C4-2B (cell line): Measurements from ENCODE around the gene INSYN1.
"Not testable (repeated sequence)": the region's sequence is repeated elsewhere in the genome, so short reads cannot be mapped to it uniquely, and the experiment has no call there.

Source experiments
- H3K27ac ChIP-seq: fragments of 450-650 bp; 2 replicates; pipeline ENCODE4 v1.5.1; 2017
- ZFX ChIP-seq: fragments of 450-650 bp; IDR thresholded peaks from 2 replicates; pipeline ENCODE4 v1.6.1; 2017
- TF ChIP-seq, protein P1 (sequence below): fragments of 450-650 bp; conservative IDR thresholded peaks from 2 replicates; pipeline ENCODE4 v1.5.1; 2017; ENCODE audit warnings: mild to moderate bottlenecking

INSYN1 gene

DNA sequence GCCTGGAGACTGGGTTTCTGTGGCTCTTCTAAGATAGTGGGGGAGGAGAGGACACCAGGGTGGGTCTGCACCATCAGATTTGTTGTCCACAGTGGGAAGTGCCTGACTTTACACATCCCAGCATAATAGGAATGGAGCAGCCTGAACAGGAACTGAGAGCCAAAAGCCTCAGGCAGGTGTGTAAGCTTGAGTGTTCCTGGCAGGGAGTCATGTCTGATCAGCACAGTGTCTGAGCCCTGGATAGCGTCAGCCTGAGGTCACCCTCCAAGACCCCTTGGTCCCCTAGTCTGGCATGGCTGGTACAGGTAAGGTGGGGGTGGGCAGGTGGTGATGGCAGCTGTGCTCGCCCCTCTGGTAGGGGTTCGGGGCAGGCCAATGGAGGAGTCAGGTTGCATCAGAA, 20.2 kb downstream of the INSYN1 start:
- TF ChIP-seq, protein P1, sequence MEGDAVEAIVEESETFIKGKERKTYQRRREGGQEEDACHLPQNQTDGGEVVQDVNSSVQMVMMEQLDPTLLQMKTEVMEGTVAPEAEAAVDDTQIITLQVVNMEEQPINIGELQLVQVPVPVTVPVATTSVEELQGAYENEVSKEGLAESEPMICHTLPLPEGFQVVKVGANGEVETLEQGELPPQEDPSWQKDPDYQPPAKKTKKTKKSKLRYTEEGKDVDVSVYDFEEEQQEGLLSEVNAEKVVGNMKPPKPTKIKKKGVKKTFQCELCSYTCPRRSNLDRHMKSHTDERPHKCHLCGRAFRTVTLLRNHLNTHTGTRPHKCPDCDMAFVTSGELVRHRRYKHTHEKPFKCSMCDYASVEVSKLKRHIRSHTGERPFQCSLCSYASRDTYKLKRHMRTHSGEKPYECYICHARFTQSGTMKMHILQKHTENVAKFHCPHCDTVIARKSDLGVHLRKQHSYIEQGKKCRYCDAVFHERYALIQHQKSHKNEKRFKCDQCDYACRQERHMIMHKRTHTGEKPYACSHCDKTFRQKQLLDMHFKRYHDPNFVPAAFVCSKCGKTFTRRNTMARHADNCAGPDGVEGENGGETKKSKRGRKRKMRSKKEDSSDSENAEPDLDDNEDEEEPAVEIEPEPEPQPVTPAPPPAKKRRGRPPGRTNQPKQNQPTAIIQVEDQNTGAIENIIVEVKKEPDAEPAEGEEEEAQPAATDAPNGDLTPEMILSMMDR, result no peak
- TF ChIP-seq ZFX, result no peak
- H3K27ac ChIP-seq, result no peak overlapping the region

DNA sequence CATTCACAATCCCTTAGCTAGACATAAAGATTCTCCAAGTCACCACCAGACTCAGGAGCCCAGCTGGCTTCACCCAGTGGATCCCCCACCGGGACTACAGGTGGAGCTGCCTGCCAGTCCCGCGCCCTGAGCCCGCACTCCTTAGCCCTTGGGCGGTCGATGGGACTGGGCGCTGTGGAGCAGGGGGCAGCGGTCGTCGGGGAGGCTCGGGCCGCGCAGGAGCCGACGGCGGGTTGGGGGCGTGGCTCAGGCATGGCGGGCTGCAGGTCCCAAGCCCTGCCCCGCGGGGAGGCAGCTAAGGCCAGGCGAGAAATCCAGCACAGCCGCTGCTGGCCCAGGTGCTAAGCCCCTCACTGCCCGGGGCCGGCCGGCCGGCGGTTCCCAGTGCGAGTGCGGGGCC, 21.1 kb downstream of the INSYN1 start:
- H3K27ac ChIP-seq, result not testable (repeated sequence)

DNA sequence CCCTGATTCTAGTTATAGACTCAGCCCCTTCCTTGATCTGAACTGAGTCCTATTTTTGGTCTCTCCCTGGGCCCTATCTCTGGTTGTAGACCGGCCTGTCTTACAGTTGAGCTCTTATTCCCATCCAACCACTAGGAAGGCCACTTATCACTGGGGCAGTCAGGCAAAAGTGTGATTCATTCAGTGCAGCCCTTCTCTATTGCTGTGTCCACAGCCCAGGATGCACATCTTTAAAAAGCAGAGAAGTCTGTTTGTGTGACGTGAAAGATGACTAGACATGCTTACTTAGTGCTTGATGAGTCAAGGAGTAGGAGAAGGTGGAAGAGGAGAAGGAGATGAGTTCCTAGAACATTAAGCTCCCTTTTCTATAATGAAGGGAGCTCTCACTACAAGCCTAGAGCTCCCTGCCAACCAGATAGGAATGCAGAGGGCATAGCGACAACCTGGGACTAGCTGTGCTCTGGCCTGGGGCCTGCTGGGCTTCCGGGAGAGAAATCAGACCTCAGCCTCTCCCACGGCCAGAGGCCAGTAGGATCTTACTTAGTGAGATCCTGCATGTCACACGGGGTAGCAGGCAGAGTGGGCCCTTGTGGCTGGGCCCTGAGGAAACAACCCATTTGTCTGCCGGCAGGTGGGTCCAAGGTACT, 25.7 kb downstream of the INSYN1 start:
- TF ChIP-seq, protein P1, result no peak
- TF ChIP-seq ZFX, result no peak
- H3K27ac ChIP-seq, result no peak overlapping the region

DNA sequence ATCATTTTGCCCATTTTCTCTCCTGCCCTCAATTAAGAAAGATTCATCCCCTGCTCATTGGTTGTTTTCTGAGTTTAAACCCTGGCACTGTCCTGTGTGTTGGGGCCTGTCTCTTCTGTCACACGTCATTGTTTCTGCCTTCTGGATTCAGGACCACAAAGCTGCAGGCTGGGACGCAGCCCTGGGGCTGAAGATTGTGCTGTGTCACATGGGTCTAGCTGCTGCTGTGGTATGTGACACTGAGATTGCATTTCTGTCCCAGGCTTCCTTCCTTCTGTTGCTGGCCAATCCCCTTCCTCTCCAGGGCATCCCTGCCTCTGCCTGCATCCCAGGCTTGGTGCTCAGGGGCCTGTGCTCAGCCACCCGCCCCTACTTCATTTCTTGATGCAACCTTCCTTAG, 28.9 kb downstream of the INSYN1 start:
- H3K27ac ChIP-seq, result no peak overlapping the region
- no peak for TF ChIP-seq ZFX
- TF ChIP-seq, protein P1, result no peak

DNA sequence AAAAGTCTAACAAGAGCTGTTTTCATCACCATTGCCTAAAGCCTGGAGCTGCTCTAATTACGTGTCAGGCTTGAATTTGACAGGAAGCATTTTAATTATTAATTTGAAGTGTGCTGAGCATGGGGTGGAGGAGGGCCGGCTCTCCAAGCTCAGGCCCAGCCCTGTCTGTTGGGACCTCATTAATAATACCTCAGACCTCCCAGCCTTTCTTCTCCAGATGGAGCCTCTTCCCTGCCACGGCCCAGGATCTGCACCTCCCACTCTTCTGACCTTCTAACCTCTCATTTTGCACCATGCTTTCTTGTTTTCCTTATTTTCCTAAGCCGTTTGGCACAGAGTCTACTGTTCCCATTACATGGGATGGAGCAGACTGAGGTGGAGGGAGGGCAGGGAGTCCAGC, 30.0 kb downstream of the INSYN1 start:
- TF ChIP-seq, protein P1, result no peak
- TF ChIP-seq ZFX, result no peak

DNA sequence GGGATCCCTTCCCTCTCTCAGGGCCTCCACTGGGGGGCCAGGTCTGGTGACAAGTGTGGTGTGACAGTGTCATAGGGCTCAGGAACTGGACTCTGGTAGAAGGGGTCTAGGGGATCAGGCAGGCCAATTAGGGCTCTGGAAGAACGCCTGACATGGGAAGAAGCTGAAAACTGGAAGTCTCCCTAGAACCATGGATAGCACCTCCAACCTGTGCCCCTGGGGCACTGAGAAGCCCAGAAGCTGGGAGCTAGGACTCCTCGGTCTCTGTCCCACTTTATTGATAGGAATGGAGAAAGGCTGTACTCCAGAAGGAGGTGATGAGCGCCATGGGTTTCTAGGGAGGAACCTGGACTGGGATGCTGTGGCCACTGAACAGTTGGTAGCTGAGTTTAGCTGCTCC, 30.7 kb downstream of the INSYN1 start:
- H3K27ac ChIP-seq, result no peak overlapping the region
- TF ChIP-seq ZFX, result no peak
- TF ChIP-seq, protein P1, result no peak

More for the DNA sequence above, 30.0 kb downstream of the INSYN1 start:
- no peak overlapping the region for H3K27ac ChIP-seq

DNA sequence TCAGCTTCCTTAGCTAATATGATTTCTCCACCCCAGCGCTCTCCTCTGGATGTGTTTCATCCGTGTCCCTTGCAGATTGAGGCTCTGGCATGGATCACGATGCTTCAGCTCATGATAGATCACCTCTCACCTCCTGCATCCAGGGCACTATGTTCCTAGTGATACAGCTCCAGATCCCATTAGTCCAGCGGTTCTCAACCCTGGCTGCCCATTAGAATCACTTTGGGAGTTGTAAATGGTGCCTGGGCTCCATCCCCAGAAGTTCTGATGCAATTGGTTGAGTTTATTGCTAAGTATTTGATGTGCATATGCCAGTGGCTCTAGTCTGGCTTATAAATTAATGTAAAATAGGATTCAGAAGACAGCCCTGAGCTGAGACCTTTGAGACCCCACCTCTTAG, 34.5 kb downstream of the INSYN1 start:
- TF ChIP-seq ZFX, result no peak
- TF ChIP-seq, protein P1, result no peak
- H3K27ac ChIP-seq, result no peak overlapping the region

DNA sequence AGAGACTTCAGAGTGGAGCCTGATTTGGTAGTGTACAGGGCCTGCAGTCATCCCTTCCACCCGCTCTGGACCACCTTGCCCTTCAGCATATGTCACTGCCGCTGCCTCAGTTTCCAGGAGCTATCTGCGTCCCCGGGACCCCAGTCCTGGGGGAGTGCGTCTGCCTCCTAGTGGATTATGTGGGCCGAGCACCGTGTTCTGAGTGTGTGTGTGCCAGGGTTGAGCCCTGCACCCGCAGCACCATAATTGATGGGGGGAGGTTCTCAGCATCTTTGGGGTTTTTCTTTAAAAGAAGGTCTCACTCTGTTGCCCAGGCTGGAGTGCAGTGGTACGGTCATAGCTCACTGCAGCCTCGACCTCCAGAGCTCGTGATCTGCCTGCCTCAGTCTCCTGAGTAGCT, 35.3 kb downstream of the INSYN1 start:
- H3K27ac ChIP-seq, result no peak overlapping the region
- no peak for TF ChIP-seq ZFX
- TF ChIP-seq, protein P1, result no peak
